Measurements from ENCODE around the gene BICDL1. TPM values are rescaled to one million over a fixed set of nuclear protein-coding genes. Genes with fewer than 3 reads are reported as not detected.

Gene BICDL1
- total RNA-seq, 3 donors from 2014 or later: 6.7 to 10.6 (median 6.8) TPM

DNA sequence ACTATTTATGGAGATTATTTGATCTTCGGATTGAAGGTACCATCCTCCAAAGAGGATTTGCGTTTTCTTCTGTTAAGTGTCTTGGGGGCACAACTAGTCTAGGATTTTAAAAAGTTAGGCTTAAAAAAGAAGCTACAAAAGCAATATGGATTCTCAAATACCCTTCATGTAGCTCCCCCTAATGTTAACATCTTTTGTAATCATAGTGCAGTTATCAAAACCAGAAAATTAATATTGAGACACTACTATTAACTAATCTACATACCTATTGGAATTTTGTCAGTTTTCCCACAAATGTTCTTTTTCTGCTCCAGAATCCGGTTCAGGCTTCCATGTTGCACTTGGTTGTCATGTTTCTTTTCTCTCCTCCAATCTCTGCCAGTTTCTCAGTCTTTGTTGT lies 62.5 kb downstream of the BICDL1 start:
- Histone ChIP-seq H3K9me3 (no peaks in the 10 kb centered on the region), H3K4me3 (no peak overlapping the region), H3K36me3 (ENCODE audit: low read depth) (no peaks in the 10 kb centered on the region), H3K4me1 (ENCODE audit: low read depth) (no peaks in the 10 kb centered on the region)
- DNase-seq (no peak), ATAC-seq (no peak)
- TF ChIP-seq, protein P1, sequence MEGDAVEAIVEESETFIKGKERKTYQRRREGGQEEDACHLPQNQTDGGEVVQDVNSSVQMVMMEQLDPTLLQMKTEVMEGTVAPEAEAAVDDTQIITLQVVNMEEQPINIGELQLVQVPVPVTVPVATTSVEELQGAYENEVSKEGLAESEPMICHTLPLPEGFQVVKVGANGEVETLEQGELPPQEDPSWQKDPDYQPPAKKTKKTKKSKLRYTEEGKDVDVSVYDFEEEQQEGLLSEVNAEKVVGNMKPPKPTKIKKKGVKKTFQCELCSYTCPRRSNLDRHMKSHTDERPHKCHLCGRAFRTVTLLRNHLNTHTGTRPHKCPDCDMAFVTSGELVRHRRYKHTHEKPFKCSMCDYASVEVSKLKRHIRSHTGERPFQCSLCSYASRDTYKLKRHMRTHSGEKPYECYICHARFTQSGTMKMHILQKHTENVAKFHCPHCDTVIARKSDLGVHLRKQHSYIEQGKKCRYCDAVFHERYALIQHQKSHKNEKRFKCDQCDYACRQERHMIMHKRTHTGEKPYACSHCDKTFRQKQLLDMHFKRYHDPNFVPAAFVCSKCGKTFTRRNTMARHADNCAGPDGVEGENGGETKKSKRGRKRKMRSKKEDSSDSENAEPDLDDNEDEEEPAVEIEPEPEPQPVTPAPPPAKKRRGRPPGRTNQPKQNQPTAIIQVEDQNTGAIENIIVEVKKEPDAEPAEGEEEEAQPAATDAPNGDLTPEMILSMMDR (IDR thresholded peaks at IDR 0.05): no peak
- intact Hi-C loops (cut with DNase I, micrococcal nuclease): no loop called here

DNA sequence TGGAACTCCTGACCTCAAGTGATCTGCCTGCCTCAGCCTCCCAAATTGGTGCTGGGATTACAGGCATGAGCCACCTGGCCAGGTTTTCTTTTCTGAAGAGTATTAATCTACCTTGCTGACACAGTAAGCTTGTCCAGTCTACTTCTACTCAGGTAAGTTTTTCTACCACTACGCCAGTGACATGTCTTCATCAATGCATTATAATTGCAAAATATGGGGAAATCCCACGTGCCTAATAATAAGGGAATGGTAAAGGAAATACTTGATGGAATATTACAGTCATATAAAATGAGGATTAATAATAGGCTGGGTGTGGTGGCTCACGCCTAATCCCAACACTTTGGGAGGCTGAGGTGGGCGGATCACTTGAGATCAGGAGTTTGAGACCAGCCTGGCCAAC lies 65.3 kb downstream of the BICDL1 start:
- no peaks in the 10 kb centered on the region for H3K4me1 ChIP-seq (ENCODE audit: low read depth)
- TF ChIP-seq, protein P1 (IDR thresholded peaks at IDR 0.05): no peak
- H3K9me3 ChIP-seq: no peaks in the 10 kb centered on the region
- ATAC-seq (no peak), DNase-seq (no peak)
- no peaks in the 10 kb centered on the region for H3K36me3 ChIP-seq (ENCODE audit: low read depth)
- intact Hi-C loops (cut with DNase I, micrococcal nuclease): no loop called here
- no peak overlapping the region for H3K4me3 ChIP-seq

DNA sequence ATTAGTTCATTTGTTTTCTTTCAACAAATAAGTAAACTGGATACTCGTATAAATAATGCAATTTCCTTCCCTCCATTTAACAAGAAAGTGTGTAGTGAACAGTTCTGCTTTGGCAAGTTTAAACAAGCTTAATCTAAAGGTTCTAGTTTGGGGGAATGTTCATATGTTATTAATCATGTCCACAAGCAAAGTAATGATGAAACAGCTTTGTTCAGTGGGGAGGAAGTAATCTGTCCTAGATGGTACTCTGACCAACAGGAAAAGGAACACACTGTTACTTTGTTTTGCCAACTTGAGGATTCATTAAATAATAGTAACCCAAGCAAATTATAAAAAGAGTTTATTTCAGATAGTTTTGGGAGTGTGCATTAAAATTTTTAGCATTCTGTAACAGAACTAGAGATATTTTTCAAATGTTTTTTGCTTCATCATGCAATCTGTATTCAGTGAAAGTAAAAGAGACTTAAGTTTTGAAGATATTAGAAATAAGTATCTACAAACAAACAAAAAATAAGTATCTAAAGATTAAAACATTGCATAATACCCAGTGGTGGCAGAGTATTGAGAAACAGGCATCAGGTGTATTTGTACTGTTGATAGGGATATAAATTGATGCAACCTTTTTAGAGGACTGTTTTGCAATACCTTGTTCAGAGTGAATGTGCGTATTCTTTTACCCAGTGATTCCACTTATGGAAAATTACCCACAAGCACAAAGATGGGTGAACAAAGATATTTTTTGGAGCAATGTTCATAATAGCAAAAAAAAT lies 66.4 kb downstream of the BICDL1 start:
- no peak for ATAC-seq
- TF ChIP-seq, protein P1 (IDR thresholded peaks at IDR 0.05): no peak

DNA sequence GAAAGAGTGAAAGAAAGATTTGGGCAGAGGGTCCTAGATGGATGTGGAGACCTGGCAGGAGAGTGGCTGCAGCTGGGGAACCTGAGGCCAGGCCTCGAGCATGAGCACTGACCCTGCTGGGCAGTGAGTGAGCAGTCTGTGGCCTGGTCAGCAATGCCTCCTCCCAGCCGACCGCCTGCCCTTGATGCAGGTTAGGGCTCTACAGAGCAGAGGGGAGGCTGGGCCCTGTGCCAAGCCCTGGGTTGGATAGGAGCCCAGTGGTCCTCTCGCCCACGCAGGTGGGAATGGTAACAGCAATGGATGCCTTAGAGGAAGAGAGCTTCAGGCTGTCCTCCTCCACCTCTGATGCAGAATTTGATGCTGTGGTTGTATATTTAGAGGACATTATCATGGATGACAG lies 67.7 kb downstream of the BICDL1 start:
- Histone ChIP-seq H3K9me3 (no peaks in the 10 kb centered on the region), H3K4me3 (no peak overlapping the region), H3K36me3 (ENCODE audit: low read depth) (no peaks in the 10 kb centered on the region), H3K4me1 (ENCODE audit: low read depth) (no peaks in the 10 kb centered on the region)
- ATAC-seq: no peak
- intact Hi-C loops (cut with DNase I, micrococcal nuclease): no loop called here
- DNase-seq: no peak
- TF ChIP-seq, protein P1 (IDR thresholded peaks at IDR 0.05): no peak

More for the DNA sequence above, 66.4 kb downstream of the BICDL1 start:
- intact Hi-C loops (cut with DNase I, micrococcal nuclease): no loop called here
- no peak overlapping the region for H3K4me3 ChIP-seq
- H3K4me1 ChIP-seq (ENCODE audit: low read depth): no peaks in the 10 kb centered on the region
- no peaks in the 10 kb centered on the region for H3K36me3 ChIP-seq (ENCODE audit: low read depth)
- DNase-seq: no peak
- H3K9me3 ChIP-seq: no peaks in the 10 kb centered on the region

DNA sequence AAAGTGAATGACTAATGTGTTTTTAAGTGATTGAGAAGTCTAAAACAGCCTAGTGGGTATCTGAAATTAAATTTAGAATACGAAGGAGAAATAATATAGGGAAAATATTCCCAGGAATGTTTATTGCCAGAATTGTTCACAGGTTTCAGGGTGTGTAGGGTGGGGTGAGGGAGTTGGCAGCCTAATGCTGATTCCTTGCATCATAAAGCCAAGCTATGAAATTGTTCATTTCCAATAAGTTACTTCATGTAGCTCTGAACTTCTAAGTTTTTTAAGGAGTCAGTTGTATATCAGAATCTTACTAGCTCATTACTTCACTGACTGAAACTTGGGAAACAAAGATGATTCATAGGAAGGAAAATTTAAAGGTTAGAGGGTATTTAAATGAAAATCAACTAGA lies 71.2 kb downstream of the BICDL1 start:
- intact Hi-C loops (cut with DNase I, micrococcal nuclease): no loop called here

More for the DNA sequence above, 71.2 kb downstream of the BICDL1 start:
- TF ChIP-seq, protein P1 (IDR thresholded peaks at IDR 0.05): no peak
- no peaks in the 10 kb centered on the region for H3K36me3 ChIP-seq (ENCODE audit: low read depth)
- no peak overlapping the region for H3K4me3 ChIP-seq
- DNase-seq (peak in 1 of 3 donors; percentile 10), ATAC-seq (peak; percentile 59)
- H3K9me3 ChIP-seq: no peaks in the 10 kb centered on the region
- H3K4me1 ChIP-seq (ENCODE audit: low read depth): no peaks in the 10 kb centered on the region

All from mucosa of descending colon (tissue), 3 donors.